ENCODE results near the gene TBC1D1. TPM values are rescaled to one million over a fixed set of nuclear protein-coding genes. Genes with fewer than 3 reads are reported as not detected.

TBC1D1 gene
- total RNA-seq, 1 experiment from 2014 or later, result 56.0 TPM

DNA sequence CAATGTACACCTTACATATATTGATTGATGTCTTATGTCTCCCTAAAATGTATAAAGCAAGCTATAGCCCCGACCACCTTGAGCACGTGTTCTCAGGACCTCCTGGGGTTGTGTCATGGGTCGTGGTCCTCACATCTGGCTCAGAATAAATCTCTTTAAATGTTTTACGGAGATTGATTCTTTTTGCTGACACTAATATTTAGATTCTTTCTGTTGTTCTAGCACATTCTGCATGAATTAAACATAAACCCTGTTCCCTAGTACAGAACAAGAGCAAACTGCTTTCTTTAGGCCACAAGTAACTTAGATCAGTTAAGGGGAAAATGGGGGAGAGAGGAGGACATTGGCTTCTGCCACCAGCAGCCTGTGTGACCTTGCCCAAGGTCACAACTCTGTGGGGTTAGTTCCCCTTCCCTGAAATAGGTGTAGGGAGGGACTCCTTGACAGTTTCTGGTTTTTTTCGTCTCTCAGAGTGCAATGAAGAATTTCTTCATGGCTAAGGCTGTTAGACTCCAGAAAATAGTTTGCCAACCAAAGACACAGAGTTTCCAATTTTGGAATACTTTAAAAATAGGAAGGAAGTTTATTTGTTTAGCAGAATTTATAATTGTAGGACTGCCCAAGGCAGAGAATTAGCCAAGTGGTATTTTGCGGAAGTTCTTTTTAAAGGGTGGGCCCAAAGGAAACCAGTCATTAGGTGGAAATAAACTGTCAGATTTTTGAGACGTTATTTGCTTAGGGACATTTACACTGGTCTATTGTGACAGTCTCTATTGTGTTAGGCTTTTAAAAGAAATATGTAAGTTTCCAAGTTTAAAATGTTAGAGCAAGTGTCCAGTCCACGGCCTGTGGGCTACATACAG is 98.7 kb downstream of the TBC1D1 start:
- TF ChIP-seq POLR2AphosphoS5 (IDR thresholded peaks at IDR 0.05; ENCODE audit: low read depth, low read length) (no peak), REST (IDR thresholded peaks at IDR 0.05; ENCODE audit: insufficient read depth in 1 of 2, low read depth in 2 of 2, low read length in 1 of 2) (no peak), SIN3A (IDR thresholded peaks at IDR 0.05; ENCODE audit: borderline replicate concordance, insufficient read depth, low read depth, low read length) (no peak)
- ATAC-seq, result no peak
- DNase-seq (ENCODE audit: low read depth, low spot score), result no peak
- intact Hi-C loops (cut with micrococcal nuclease; ENCODE audit: unreplicated experiment), result no loop called here
- Histone ChIP-seq H3K27ac (ENCODE audit: low read length) (no peak overlapping the region), H3K9me3 (ENCODE audit: control insufficient read depth, insufficient read depth, low read depth, low read length) (no peaks in the 10 kb centered on the region), H3K27me3 (ENCODE audit: control insufficient read depth, insufficient read depth, low read length) (no peaks in the 10 kb centered on the region), H3K36me3 (ENCODE audit: control insufficient read depth, insufficient read depth, low read length) (no peaks in the 10 kb centered on the region), H3K4me3 (ENCODE audit: low read depth in 2 of 2, low read length in 2 of 2) (no peak overlapping the region), H3K4me1 (ENCODE audit: control insufficient read depth, insufficient read depth, low read length) (no peaks in the 10 kb centered on the region)
- ChIA-PET CTCF (no interaction called here), POLR2A (no interaction called here)
- BruUV-seq (replicated peaks), result no TSS peak
- in situ Hi-C loops (cut with HindIII; ENCODE audit: low pct_unique_long_range_greater_than_20kb, low sequenced_read_pairs), result no loop called here

- Histone ChIP-seq H3K36me3 (ENCODE audit: control insufficient read depth, insufficient read depth, low read length) (no peaks in the 10 kb centered on the region), H3K27me3 (ENCODE audit: control insufficient read depth, insufficient read depth, low read length) (no peaks in the 10 kb centered on the region), H3K27ac (ENCODE audit: low read length) (no peak overlapping the region), H3K9me3 (ENCODE audit: control insufficient read depth, insufficient read depth, low read depth, low read length) (no peaks in the 10 kb centered on the region), H3K4me1 (ENCODE audit: control insufficient read depth, insufficient read depth, low read length) (no peaks in the 10 kb centered on the region), H3K4me3 (ENCODE audit: low read depth in 2 of 2, low read length in 2 of 2) (no peak overlapping the region)
- CTCF ChIA-PET, result no interaction called here
- no peak for DNase-seq (ENCODE audit: low read depth, low spot score)
- TF ChIP-seq POLR2AphosphoS5 (IDR thresholded peaks at IDR 0.05; ENCODE audit: low read depth, low read length) (no peak), REST (IDR thresholded peaks at IDR 0.05; ENCODE audit: insufficient read depth in 1 of 2, low read depth in 2 of 2, low read length in 1 of 2) (no peak), SIN3A (IDR thresholded peaks at IDR 0.05; ENCODE audit: borderline replicate concordance, insufficient read depth, low read depth, low read length) (no peak), TCF7L2 (IDR thresholded peaks at IDR 0.05; ENCODE audit: low read depth, low read length) (no peak)
- ATAC-seq, result no peak
- POLR2A ChIA-PET, result no interaction called here
- BruUV-seq (replicated peaks), result no TSS peak
- intact Hi-C loops (cut with micrococcal nuclease; ENCODE audit: unreplicated experiment) (no loop called here), in situ Hi-C loops (cut with HindIII; ENCODE audit: low pct_unique_long_range_greater_than_20kb, low sequenced_read_pairs) (no loop called here)
These were observed 99.9 kb downstream of the TBC1D1 start for GRCh38 chr4:37990731-37991245.
